NCI-H1436 treated with DMSO at 0.1 percent for 48 hours (cell line): ENCODE results near the gene RBM6.
A peak's percentile ranks its signal among the peaks of the same experiment; 100 is the strongest.
"Not testable (repeated sequence)": the region's sequence is repeated elsewhere in the genome, so short reads cannot be mapped to it uniquely, and the experiment has no call there.

Experiments
- DNase-seq: peaks from one replicate; lab custom pipeline; 2025; lab: John Stamatoyannopoulos, UW

Gene RBM6

DNA sequence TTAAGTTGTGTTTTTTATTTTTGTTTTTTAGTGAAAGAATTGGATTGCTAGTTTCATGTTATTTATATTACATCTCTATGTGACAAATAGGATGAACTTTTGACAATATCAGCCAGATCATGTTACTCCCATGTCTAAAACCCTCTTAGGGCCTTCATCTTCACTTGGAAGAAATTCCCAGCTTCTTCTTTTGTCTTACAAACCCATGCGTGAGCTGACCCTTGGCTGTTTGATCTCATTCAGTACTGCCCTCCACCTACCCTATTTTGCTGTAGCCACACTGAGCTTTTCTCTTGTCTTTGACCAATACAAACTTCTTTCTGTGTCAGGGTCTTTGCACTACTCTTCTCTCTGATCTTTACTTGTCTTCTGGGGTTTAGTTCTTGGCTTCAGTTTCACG is 37.0 kb downstream of the RBM6 start:
- no peak for DNase-seq

DNA sequence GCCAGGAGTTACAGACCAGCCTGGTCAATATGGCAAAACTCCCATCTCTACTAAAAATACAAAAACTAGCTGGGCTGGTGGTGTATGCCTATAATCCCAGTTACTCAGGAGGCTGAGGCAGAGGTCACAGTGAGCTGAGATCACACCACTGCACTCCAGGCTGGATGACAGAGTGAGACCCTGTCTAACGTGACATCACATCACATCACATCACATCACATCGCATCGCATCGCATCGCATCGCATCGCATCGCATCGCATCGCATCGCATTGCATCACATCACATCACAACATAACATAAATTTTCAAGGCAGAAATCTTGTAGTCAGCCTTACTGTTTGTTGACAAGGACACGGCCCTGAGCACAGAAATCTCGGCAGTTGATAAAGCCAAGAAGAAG is 44.4 kb downstream of the RBM6 start:
- no peak for DNase-seq

DNA sequence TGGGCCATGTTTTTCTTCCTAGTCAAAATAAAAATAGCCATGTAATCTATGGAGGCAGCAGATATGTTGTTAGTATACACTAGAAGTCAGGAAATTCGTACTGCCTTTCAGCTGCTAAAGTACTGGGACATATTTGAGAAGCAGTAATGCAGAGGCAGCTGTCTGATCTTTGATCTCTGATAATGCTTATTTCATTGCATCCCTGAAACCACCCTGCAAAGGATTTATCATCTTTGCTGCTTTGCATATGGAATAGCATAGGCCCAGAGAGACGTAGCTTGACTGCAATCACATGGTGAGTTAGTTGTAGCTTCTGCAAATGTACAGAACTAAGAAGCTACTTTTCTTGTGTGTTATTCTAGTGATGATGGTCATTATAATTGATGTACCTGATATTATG is 52.4 kb downstream of the RBM6 start:
- DNase-seq = no peak

DNA sequence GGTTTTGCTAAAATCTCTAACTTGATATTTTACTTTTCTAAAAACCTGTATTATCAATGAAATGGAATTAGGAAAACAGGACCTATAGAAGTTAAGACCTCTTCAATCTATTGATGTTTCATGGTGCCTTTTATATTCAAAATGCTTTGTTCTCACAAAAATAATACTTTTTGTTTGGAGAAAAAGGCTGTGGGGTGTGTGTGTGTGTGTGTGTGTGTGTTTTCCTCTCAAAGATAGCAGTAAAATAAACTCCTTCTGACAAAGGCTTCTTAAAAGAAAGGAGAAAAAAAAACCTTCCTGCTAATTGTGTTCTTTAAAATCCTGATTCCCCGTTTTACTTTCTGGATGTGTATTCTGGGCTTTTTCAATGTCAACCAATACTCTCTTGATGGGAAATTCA is 54.5 kb downstream of the RBM6 start:
- no peak for DNase-seq

DNA sequence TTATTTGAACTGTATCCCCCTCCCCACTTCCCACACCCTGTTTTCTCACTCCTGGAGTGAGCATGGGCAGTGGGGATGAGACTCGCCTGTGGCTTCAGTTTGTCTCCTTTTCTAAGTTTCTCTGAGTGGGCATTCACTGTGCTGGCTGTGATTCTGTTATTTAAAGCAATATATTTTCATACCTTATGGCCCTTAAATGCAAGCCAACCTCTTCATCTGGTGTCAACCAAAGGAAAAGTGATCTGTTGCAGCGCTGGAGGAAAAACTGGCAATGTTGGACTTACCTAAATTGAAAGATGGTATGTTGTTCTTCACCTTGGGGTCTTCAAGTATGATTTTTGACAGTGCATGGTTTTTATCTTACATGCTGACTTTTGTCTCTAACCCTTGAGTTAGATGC is 56.1 kb downstream of the RBM6 start:
- no peak for DNase-seq

DNA sequence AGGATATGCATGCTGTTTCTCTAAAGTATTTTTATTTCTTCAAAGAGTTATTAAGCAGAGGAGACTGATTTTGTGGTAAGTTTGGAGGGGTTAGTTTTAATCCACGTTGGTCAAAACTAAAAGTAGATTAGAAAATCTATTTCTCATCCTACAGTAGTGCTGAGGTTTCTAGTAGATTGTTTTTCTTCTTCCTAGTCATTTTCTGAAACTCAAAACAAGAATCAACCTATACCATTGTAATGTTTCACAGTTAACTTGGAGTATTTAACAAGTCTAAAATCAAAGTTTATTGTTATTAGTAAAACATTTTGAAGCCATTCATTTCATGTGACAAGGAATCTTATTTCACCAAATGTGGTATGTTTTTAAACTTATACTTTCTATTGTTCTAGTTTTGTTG is 57.9 kb downstream of the RBM6 start:
- no peak for DNase-seq

DNA sequence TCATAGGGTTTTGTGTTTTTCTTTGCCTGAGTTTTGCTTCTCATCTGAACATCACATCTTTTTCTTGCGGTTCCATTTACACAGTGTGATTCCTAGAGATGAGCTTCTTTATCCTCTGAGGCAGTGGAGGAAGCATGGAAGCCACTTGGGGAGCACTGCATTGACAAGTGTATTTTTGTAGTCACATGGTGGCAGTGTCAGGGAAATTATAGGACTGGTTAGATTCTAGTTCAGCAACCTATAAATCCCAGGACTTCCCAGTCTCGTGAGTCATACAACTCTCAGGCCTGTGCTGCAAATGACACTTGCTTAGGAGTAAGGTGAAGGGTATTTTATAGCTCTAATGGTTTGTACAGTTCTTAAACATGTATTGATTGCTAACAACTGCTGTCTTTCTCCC is 58.4 kb downstream of the RBM6 start:
- no peak for DNase-seq

DNA sequence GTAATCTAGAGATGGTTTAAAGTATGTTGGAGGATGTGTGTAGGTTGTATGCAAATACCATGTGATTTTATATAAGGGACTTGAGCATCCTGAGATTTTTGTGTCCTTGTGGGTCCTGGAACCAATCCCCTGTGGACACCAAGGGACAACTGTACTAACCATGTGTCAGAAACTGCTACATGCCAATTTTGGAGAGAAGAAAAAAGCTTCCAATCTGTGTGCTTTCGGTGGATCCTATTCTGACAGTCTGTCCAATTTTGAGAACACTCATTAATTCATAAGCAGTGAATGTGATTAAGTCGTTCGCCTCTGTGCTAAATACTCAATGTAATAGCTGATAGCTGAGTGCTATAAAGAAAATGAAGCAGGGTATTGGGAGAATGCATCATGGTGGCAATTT is 61.6 kb downstream of the RBM6 start:
- DNase-seq = no peak

DNA sequence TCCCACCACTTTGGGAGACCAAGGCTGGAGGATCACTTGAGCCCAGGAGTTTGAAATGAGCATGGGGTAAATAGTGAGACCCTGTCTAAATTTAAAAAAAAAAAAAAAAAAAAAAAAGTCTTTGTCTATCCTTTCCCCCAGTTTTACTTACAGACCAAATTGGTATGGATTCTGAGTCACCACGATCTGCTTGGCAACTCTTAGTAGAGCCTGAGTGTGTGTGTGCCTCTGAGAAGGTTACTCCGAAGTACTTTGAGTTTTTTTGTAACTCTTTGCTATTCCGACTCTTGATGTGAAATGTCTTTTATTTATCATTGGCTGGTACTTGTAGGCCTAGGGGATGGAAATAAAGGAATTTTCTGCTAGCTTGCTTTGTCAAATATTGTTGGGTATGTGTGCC is 63.3 kb downstream of the RBM6 start:
- DNase-seq = no peak

DNA sequence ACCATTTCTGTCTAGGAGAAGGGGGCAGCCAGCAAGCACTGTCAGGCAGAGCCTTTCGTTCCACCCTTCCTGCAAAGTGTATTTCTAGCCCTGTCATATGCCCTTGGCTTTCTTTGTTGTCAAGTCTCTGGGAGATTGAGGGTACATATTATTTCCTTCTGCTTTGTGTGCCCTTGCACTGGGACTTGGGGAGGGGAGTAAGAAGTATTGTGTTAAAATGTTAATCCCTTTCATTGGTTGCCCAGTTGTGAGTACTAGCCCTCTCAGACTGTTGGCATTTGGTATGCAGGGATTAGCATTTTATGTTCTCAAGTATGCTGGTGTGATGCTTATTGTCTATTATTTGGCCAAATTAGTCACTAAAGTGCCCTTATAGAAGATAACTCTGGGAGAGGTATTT is 63.9 kb downstream of the RBM6 start:
- DNase-seq = no peak

DNA sequence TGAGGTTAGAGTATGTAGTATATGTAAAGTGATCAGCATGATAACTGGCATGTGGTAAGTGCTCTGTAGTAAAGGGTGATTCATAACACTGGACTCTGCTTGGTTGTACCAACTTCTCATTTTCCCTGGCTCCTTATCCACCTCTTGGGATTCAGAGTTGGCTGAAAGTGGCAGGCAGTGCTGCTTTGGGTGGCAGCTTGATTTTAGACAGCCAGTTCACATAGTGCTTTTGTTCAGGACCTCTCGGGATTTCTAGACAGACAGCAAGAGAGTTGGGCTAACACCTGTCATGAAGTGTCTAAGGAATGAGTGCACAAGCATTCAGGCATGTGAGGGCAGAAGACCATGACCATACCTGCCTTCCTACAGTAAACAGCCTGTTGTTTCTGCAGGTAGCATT is 69.0 kb downstream of the RBM6 start:
- DNase-seq = no peak

DNA sequence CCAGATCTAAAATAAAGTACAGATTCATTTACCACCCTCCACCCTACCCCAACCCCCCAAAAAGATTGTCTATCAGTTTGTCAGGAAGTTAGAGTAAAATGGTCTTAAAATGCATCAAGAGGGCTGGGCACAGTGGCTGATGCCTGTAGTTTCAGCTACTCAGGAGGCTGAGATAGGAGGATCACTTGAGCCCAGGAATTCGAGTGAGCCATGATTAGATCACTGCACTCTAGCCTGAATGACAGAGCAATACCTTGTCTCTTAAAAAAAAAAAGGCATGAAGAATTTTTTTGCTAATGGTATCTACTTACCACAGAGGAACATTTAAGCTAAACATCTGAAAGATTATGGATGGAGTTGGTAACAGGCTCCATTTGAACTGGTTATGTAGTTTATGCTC is 71.0 kb downstream of the RBM6 start:
- DNase-seq = no peak

DNA sequence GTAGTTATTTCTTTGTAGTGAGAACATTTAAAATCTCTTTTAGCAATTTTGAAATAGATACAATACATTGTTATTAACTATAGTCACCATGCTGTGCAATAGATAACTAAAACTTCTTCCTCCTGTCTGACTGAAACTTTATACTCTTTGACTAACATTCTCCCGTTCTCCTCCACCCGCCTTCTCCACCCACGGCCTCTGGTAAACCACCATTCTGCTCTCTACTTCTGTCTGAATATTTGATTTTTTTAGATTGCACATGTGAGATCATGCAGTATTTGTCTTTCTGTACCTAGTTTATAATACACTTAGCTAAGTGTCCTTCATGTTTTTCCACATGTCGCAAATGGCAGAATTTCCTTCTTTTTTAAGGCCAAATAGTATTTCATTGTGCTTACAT is 76.0 kb downstream of the RBM6 start:
- DNase-seq = no peak

DNA sequence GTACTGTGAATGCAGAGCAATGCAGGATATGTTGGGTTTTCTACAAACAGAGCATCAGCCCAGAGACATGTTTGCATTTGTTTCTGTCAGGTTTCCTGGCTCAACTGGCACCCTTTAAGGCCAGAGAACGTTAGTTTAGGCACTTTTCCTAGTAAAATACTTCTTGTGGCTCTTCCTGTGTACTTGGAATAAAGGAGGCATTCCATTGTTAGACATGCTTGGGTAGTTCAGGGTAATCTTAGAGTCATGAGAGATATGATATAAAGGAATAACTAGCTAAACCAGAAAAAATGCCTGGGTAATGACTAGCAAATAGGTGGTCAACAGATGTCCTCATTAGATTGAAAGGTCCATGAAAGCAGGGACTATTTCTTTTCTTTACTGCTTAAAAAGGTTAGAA is 88.4 kb downstream of the RBM6 start:
- no peak for DNase-seq

DNA sequence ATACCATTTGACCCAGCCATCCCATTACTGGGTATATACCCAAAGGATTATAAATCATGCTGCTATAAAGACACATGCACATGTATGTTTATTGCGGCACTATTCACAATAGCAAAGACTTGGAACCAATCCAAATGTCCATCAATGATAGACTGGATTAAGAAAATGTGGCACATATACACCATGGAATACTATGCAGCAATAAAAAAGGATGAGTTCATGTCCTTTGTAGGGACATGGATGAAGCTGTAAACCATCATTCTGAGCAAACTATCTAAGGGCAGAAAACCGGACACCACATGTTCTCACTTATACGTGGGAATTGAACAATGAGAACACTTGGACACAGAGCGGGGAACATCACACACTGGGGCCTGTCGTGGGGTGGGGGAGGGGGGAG is 91.3 kb downstream of the RBM6 start:
- not testable (repeated sequence) for DNase-seq

DNA sequence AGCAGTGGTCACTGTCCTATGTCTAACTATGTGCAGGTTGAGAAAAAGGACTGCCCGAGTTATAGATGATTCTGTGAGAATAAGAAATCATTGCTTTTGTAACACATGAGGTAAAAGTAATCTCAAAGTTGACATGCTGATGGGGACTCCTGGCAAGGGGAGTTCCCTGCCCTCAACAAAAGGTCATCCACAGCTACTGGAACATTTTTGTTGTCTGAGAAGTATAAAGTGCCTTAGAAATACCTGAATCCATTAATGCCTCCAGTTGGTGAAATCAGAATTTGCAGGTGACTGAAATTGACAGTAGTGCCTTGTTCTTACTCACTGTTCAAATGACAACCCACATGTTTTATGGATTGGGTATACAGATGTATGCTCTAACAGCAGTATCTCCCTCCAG is 105.0 kb downstream of the RBM6 start:
- DNase-seq = no peak

DNA sequence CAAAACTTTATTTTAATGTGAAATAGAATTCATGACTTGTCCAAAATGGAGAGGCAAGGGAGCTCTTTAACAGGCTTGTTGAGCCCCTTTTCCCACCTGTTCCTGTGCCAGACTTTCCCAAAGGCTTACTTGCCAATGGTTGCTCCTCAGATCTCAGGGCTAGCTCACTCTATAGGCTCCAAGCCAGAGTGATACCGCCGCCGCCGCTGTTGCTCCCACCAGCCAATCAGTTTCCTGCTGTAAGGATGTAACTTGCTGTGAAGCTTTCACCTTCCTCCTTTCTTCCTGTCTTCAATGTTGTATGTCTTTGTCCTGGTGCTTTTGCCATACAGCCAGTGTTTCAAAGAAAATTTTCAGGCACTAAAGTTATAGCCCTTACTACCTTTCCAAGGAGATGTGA is 107.5 kb downstream of the RBM6 start:
- DNase-seq = no peak

DNA sequence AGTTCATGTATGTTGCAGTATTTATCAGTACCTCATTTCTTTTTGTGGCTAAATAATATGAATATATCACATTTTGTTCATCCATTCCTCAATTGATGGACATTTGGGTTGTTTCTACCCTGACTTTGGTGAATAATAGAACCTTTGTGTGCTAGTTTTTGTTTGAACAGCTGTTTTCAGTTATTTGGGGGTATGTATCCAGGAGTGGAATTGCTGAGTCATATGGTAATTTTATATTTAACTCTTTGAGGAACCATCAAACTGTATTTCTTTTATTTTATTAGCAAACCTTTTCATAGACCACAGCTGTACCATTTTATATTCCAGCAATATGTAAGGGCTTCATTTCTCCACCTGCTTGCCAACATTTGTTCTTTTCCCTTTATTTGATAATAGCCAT is 110.4 kb downstream of the RBM6 start:
- DNase-seq = no peak

DNA sequence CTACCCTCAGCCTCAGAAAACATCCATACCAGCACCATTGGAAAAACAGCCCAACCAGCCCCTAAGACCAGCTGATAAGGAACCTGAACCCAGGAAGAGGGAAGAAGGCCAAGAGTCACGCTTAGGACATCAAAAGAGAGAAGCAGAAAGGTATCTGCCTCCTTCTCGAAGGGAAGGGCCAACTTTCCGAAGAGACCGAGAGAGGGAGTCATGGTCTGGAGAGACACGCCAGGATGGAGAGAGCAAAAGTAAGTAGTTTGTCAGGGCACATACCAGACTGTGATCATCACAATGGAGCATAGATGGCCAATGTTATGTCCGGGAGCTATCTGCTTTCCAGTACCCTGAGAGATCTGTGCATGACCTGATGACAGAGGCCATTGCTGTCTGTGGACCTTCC is 117.8 kb downstream of the RBM6 start:
- no peak for DNase-seq

DNA sequence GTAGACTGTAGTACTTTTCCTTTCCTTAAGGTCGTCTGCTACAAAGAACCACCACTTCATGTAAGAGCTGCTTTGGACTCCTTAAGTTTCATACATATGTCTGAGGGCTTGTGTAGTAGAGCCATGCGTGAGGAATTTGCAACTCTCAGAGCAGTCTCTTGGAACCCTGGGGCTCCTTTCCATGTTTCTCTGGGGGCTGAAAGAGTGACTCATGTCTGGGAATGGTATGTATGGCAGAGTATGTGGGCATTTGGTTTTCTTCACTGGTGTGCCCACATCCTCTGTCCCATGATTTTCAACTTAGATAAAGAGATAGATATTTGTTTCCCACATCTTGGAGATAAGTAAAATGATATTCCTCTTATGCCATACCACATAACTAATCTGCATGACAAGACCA is 128.2 kb downstream of the RBM6 start:
- no peak for DNase-seq

DNA sequence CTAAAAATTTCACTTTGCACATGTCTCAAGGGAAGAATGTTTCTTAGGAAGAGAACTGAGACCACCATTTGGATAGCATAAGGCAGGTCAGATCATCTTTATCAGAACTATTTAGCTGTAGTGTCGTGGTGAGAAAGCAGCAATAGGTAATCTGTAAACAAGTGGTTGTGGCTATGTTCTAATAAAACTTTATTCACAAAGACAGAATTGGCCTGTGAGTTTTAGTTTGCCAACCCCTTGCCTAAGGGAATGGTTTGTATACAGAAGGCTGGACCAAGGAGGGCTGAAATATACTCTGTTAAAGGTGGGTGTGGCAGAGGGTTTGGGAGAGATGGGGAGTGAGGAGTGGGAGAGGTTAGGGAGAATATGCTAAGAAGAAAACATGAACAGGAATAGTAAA is 138.1 kb downstream of the RBM6 start:
- DNase-seq = no peak

DNA sequence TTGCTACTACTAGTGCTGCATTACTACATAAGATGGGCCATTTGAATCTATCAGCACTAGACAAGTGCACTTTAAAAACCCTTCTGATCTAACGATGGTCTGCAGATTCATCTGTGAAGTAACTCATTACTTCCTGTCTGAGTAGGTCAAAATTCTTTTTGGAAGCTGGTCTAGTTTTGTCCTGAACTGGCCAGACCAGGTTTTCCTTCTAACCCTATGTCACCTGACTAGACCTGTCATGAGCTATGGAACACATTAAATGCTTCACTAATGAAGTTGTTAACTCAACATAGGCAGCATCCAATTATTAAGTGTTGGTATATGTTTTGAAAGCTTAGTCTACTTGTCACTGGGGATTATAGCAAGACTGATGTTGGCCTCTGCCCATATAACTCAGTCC is 138.7 kb downstream of the RBM6 start:
- DNase-seq = no peak

DNA sequence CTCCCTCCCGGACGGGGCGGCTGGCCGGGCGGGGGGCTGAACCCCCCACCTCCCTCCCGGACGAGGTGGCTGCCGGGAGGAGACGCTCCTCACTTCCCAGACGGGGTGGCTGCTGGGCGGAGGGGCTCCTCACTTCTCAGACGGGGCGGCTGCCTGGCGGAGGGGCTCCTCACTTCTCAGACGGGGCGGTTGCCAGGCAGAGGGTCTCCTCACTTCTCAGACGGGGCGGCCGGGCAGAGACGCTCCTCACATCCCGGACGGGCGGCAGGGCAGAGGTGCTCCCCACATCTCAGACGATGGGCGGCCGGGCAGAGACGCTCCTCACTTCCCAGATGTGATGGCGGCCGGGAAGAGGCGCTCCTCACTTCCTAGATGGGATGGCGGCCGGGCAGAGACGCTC is 145.0 kb downstream of the RBM6 start:
- DNase-seq = not testable (repeated sequence)

DNA sequence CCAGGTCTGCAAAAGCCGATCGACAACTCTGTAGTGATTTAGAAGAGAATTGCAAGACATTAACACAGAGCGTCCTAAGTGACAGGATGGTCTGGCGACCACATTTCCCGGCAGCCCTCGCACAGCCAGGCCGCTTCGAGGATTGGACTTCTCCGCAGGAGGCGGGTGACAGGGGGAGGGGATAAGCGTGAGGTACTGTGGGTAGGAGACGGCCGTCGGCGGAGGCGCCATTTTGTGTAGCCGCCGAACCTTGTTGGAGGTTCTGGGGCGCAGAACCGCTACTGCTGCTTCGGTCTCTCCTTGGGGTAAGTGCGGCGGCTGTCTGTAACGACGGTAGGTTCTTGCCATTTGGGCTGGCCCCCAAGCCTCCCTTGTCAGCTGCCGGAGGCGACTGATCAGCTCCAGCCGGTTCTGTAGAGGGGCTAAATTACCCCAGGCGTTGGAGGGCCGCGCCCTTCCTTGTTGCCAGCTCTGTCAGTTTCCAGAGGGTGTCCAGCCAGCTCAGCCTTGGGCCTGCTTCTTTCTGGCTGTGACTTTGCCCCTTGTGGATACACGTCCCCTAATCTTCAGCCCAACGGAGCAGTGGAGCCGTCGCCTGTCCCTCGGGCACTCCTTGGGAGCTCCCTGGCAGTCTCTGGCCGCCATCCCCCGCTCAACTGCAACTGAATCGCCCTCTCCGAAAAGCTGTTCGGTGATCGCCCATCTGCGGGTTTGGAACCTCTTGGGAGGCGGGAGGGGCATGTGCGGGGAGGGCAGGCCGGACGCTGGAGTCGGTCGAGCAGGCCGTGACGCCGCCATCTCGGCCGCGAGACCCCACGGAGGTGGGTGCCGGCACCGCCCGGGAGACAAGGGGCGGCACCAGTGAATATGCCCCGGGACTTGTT is 149.0 kb downstream of the RBM6 start, which contains the start of gene RBM5:
Gene RBM5 (plus strand): TSS at position 195 of the 884 bp plus-strand sequence. CDS start 1,516 bp downstream, outside the sequence.
- DNase-seq = peak; percentile 19
